ENCODE data around the gene GRIN1.

Gene GRIN1

DNA sequence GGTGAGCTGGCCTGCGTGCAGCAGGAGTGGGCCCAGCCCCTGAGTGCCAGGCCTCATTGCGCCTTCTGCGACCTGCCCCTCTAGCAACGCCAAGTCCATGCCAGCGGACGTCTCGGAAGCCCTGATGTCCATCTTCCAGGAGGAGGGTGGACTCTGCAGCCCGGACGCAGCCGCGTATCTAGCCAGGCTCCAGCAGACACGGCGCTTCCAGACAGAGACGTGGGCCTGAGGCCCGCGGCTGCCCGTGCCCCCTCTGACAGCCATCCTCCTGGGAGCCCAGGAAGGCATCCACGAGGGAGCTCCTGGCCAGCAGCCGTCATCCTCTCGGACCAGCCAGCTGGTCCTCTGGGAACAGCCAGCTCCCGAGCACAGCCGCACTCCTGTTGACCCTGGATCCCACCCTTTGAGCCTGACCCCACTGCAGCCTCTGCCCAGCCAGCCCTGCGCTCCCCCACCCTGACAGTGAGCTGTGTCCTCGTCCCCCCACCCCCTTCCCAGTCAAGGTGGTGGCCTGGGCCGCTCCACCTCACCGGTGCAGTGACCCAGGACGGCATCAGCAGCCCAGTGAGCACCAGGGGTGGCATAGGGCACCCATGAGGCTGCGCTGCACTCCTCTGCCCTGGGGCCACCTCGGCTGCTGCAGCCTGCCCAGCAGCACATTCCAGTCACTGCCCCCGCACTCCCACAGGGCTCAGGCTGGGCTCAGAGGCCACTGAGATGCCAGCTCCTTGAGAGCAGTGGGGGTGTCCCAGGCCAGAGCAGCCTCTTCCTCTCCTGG is 77.4 kb downstream of the GRIN1 start:
- no peak for DNase-seq (ENCODE audit: low spot score)

DNA sequence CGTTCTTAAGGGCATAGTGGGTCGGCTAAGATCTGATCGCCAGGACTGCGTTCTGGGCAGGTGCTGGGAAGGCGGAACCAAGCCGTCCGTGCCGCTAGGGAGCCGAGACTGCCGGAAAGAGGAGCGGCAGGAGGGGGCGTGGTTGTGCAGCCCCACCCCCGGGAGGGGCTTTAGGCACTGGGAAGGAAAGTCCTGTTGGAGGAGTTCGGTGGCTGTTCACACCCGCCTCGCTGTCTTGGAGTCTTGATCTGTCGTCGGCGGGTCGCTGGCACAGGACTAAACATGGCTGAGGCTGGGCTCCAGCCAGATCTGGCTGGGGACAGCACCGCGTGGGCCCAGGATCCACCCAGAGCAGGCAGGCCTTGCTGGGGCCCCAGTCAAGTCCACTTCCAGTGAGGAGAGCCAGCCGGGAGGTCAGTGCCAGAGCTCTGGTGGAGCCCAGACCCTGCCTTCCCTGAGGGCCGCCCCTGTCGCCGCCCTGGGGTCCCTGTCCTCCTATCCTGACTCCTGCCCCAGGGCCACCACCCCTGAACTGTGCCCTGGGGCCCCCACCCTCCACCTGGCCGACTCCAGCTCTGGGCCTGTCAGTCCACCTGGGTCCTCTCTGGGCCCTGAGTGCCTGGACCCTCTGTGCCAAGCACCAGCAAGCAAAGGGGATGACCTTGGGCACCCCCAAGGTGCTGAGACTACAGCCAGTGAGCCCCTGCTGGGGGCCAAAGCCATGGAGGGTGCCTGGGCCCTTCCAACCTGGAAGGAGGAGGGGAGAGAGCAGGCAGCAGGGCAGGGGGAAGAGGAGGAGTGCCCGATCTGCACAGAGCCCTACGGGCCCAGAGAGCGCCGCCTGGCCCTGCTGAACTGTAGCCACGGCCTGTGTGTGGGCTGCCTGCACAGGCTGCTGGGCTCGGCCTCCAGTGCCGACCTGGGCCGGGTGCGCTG is 78.6 kb downstream of the GRIN1 start:
- peak; percentile 94 for DNase-seq (ENCODE audit: low spot score)

DNA sequence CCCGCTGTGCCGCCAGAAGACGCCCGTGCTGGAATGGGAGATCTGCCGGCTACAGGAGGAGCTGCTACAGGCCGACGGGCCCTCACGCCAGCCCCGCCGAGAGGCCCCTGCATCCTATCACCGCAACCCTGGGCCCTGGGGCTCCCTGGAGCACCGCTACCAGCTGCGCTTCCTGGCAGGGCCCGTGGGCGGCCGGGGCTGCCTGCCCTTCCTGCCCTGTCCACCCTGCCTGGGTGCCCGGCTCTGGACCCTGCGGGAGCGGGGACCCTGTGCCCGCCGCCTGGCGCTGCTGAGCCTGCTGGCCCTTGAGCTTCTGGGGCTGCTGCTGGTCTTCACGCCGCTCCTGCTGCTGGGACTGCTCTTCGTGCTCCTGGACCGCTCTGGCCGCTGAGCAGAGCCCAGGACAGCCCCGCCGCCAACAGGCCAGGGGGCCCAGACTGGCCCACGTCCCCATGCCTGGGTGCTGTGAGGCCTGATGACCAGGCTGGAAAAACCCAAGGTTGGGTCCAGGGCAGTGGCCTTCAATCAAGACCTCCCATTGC is 79.3 kb downstream of the GRIN1 start:
- no peak for DNase-seq (ENCODE audit: low spot score)

Data from COLO829 (cell line).